NCI-H2196 (cell line): ENCODE results near the gene TCP11.

Experiments
- DNase-seq: peaks from one replicate; lab custom pipeline; 2025; ENCODE audit not compliant: unreplicated experiment; lab: John Stamatoyannopoulos, UW

TCP11 gene

GRCh38 chr6:35082733-35083403 lies 58.3 kb downstream of the TCP11 start:
- DNase-seq = no peak

DNA sequence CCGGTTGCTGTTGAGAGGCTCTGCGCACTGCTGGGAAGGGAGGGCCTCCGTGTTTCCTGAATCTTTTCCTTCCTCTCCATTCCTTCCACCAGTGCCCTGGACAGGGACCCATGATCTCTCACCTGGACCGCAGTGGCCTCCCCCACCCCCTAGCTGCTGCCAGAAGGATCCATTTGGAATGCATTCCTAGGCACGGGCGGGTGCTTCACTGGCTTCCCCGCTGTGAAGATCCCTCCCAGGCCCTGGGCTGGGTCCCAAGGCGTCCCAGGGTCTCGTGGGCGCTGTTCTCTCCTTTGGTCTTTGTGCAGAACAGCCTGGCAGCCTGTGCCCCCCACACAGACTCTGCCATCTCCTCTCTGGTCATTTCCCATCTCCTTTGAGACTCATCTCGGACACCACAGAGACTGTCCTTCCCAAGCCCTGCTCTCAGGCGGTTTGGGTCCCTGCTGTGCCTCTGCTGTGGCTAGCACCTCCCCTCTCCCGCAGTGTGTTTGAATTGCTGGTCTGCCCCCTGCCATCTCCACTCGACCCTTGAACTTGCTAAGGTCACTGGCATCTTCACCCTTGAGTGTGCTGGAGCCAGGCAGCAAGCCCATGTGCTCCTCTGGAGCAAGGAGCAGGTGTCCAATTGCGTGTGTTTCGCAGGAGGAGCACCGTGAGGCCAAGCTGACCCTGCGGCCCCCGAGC lies 59.0 kb downstream of the TCP11 start:
- DNase-seq = no peak

GRCh38 chr6:35081426-35081851 lies 59.7 kb downstream of the TCP11 start:
- DNase-seq = no peak

- DNase-seq = no peak
These were observed 60.2 kb downstream of the TCP11 start for GRCh38 chr6:35080821-35081425.

DNA sequence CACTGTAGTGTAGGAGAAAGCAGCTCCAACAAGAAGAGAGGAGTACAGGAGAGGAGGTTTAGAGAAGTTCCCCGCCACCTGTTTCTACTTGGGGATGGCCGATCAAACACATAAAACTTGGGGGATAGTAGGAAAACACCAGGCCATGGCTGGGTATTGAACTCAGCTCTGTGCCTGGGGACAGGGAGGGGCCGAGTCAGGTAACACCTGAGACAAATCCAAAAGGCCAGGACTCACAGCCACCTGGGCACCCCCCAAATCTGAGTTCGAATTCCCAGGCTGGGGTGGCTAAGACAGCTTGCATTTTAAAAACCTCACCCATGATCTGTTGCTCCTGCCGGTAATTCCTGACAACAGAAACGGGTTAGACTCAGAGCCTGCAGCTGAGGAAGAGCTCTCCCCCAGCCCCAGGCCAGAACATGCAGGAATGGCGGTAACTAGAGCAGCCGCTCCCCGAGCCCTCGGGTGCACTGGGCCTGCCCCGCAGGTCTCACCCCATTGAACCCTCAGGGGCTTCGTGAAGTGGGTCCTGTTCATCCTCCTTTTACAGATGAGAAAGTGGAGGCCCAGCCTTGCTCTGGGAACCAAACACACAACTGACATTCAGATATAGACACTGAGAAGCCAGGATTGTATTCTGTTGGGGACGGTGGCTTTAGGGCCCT lies 61.0 kb downstream of the TCP11 start:
- no peak for DNase-seq

DNA sequence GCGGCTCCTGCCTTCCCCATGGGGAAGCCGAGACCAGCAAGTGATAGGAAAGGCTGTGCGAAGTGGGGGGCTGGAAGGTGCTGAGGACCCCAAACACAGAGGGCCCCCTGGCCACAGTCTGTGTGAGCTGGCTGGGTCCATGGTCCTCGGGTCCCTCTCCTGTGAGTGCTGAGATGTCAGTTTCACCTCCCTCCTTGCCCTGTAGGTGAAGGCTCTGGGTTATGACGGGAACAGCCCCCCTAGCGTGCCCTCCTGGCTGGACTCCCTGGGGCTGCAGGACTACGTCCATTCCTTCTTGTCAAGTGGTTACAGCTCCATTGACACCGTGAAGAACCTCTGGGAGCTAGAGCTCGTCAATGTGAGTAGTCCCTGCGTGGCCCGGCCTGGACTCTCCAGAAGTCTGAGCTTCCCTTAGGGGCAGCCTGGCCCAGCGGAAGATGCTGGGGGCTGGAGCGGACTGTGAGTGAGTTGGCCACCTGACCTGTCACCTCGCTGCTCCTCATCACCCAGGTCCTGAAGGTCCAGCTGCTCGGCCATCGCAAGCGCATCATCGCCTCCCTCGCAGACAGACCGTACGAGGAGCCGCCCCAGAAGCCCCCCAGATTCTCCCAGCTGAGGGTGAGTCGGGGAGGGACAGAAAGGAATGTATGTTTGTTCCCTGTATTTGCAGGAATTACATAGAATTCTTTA lies 61.7 kb downstream of the TCP11 start:
- DNase-seq = no peak

GRCh38 chr6:35078896-35079295 lies 62.2 kb downstream of the TCP11 start:
- DNase-seq = no peak

GRCh38 chr6:35078226-35078850 lies 62.8 kb downstream of the TCP11 start:
- DNase-seq = no peak

DNA sequence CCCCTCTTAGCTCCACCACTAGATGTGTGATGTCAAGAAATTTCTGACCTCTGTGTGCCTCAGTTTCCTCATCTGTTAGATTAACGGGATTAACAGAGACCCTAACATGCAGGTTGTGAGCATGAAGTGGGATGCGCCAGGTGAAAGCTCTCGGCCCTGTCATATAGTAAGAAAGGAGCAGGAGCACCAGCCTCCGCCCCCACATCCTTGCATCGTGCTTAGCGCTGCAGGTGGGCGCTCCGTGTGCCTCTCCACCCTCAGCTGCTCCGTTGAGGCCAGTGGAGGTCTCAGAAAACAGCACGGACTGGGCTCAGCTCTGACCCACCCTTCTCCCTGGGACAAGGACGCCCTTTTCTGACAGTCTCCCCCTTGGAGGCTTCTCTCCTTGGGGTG lies 63.4 kb downstream of the TCP11 start:
- no peak for DNase-seq

DNA sequence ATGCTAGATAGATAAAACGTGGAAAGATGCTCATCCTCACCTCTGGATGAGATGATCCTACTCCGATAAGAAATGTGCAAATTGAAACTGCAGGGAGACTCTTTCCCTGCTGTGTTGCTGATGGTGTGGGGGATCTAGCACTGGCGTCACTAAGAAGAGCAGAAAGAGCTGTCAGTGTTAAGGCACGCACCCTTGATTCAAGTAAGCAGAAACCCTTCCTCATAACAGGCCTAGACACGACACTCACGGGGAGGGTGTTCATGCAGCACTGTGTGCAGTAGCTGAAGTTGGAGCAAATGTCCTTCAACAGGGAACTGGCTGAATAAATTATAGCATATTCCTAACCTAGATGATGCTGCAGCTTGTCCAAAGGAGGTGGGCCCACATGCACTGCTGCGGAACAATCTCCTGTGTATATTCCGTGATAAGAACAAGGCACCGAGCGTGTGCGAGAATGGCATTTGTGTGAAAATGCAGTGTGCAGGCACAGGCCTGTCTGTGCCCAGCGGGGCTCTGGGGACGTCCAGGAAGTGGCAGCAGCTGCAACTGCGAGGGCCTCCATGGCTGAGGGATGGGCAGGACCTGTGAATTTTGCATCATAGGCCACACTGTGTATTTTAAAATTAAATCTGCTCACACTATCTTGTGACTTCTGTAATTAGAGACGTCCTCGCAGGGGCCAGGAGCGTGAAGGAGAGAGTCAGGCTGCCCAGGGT lies 64.0 kb downstream of the TCP11 start:
- DNase-seq = no peak

- no peak for DNase-seq
These were observed 67.2 kb downstream of the TCP11 start for GRCh38 chr6:35073766-35074471.

GRCh38 chr6:35073211-35073610 lies 67.9 kb downstream of the TCP11 start:
- no peak for DNase-seq

DNA sequence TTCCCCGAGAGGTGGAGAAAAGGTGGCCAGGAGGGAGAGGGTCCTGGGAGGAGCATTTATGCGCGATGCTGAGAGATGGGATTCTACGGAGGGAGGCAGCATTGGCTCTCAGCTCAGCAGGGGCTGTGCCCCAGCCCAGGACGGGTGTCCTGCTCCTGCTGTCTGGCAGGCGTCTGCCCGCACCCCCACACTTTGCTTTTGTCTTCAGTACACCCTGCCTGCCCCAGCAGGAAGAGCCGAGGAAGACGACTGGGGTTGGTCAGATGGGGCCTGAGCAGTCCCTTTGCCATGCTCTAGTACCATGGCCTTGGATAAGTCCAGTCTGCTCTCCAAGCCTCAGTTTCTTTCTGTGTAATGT lies 68.5 kb downstream of the TCP11 start:
- DNase-seq = no peak

DNA sequence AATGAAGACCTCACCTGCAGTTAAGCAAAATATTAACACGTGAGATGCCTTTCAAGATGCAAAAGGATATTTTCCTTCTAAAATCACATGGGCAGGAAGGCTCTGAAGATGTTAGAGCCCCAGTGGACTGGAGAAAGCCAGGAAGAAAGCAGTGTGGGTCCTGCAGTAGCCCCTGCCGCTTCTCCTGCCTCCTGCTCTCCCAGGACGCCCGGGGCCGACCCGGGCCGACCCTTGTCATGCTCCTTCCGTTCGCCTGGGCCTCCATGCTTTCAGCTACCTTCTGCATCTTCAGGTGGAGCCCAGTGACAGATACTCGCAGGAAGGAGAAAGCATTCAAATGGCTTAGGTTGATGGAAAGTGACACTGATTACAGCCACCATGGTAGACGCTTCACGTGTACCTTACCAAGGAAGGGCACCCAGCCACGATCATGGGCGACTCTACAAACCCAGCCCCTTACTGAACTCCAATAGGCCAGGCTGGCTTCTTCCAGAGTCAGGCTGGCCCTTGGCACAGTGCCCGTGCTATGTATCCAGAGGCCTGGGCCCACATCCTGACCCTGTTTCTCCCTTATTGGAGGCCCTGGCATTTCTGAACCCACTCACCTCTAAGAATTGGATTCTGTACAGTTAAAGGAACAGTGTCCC lies 69.0 kb downstream of the TCP11 start:
- no peak for DNase-seq

DNA sequence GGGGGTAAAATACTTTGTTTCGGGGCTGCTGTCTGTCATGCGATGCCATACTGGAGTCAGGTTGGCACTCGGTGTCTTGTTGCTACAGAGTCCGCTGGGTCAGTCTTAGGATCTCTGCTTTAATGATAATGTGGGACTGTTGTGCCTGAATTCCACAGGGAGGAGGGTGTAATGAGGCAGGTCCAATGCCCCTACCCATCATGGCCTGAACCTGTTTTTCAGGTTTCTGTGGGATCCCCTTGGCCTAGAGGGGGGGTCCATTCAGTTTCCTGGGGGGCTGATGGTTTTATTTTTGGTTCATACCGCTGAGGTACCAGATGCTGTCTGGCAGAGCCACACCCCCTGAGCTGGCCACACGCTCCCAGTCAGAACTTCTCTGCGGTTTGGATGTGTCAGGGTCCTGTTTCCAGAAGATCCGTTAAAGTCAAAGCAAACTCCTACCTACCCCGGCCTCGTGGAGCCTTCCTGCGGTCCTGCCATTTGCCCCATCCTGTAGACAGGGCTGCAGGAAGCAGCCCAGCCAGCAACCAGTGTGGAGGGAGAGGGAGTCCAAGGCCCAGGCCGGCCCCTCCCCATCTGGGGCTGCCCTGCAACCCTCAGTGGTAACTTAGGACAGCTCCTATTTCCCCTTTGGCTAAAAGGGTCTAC lies 69.7 kb downstream of the TCP11 start:
- no peak for DNase-seq

- DNase-seq = no peak
These were observed 71.0 kb downstream of the TCP11 start for GRCh38 chr6:35070111-35070510.

DNA sequence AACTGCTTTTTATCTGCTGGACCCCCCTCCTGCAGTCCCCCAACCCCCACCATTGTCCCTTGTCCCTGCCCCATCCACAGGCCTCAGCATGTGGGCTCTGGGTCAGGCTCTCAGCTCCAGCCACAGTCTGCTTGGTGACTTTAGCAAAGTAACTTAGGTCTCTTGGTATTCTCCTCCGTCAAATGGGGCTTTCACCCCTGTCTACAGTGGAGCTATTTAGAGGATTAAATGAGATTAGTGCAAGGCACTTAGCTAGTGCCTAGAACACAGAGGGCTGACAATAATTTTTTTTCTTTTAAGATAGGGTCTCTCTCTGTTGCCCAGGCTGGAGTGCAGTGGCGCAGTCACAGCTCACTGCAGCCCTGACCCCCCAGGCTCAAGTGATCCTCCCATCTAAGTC lies 71.9 kb downstream of the TCP11 start:
- no peak for DNase-seq

- no peak for DNase-seq
These were observed 72.5 kb downstream of the TCP11 start for GRCh38 chr6:35068644-35069043.

DNA sequence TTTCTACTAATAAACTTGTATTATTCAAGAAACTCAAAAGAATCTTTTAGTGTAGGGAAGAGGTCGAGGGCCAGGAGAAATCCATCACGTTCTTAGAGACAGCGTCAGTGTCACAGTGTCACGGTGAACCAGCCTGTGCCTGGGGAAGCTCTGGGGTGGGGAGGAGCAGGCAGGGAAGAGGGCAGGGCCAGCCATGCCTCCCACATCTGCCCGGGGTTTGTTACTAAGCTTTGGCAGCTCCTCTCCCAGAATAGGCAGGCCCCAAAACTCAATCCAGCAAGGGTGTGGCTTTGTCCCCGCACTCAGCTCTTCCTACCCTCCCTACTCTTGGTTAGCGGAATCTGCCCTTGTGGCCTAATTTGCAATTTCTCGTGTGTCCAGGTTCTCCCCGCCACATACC lies 72.9 kb downstream of the TCP11 start:
- DNase-seq = no peak
